Gastrocnemius medialis (tissue), 4 donors: Measurements from ENCODE around the gene MAP7D2.
"Not testable (repeated sequence)": the region's sequence is repeated elsewhere in the genome, so short reads cannot be mapped to it uniquely, and the experiment has no call there.

Experiments
- CTCF ChIP-seq, 5 experiments: fragments of 450-650 bp in 3 of 5; fragments of 200-600 bp in 2 of 5; sonication (generic) in 2 of 5; IDR thresholded peaks in 4 of 5; conservative IDR thresholded peaks in 1 of 5; 1 replicate in 4 of 5; 2 replicates in 1 of 5; pipeline ENCODE4 v1.5.1; 2016 to 2019; ENCODE audit warnings: antibody characterized with exemption in 5 of 5, mild to moderate bottlenecking in 3 of 5, moderate library complexity in 3 of 5
- POLR2A ChIP-seq, 2 donors: fragments of 450-650 bp; IDR thresholded peaks; one replicate each; pipeline ENCODE4 v1.6.1; 2017; ENCODE audit warnings: antibody characterized with exemption in 2 of 2, mild to moderate bottlenecking in 2 of 2, moderate library complexity in 2 of 2

GRCh38 chrX:20162516-20162915 is 45.8 kb upstream of the MAP7D2 start:
- not testable (repeated sequence) for TF ChIP-seq CTCF (IDR thresholded peaks at IDR 0.05 in 4 of 5, conservative IDR thresholded peaks at IDR 0.05 in 1 of 5); POLR2A (IDR thresholded peaks at IDR 0.05)
